Measurements from ENCODE around the gene TNRC6A.

DNA sequence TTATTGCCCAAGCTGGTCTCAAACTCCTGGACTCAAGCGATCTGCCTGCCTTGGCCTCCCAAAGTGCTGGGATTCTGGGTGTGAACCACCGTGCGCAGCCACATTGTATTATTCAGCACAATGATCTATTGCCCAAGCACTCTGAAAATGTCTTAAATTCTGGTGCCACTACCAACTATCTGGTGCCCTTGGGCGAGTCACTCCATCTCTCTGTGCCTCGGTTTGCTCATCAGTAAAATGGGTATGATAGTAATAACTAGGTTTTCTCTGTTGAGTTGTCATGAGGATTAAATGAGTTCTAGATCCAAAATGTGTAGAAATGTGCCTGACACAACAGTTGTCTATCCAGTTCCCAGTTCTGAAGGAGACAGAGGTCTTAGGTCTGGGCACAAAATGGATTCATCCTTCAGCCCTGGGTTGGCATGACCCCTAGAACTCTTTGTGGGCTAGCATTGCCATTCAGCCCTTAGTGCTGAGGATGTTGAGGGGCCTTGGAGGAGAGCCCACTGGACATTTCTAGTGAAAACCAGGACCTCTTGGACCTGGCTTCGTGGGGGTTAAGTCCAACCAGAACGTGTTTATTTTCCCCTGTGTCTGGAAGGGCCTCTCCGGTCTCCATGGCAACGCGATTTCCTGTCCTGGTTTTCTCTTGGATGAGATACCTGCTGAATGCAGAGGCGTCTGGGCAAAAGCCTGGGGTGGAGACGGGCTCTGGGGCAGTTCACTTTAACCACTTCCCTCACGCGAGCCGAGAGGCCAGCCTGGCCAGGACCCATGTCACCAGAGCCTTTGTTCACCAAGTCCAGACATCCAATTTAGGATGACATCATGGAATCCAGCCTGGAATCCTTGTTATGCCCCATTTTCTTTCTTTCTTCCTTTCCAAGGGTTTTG, 43.7 kb upstream of the TNRC6A start:
- TF ChIP-seq GATAD2A (CRISPR knock-in tag; IDR thresholded peaks at IDR 0.05) (peak; percentile 35; the same call in 1 of the 2 replicates), SMAD1 (CRISPR knock-in tag; IDR thresholded peaks at IDR 0.05; ENCODE audit: borderline replicate concordance, low read depth) (no peak), POLR2AphosphoS5 (IDR thresholded peaks at IDR 0.05; ENCODE audit: low read depth, low read length) (no peak), SOX6 (IDR thresholded peaks at IDR 0.05) (no peak), SOX6 (CRISPR knock-in tag; IDR thresholded peaks at IDR 0.05) (peak; percentile 51; the same call in 1 of the 2 replicates), ZNF24 (IDR thresholded peaks at IDR 0.05) (no peak), RAD21 (CRISPR knock-in tag; IDR thresholded peaks at IDR 0.05) (no peak), SRF (IDR thresholded peaks at IDR 0.05; ENCODE audit: low read depth, low read length) (no peak), KAT2B (IDR thresholded peaks at IDR 0.05; ENCODE audit: borderline replicate concordance, low read depth, low read length) (no peak), MXI1 (IDR thresholded peaks at IDR 0.05; ENCODE audit: borderline replicate concordance, low read depth, low read length) (no peak; the same call in 2 of the 3 replicates)
- TF ChIP-seq, protein P1, sequence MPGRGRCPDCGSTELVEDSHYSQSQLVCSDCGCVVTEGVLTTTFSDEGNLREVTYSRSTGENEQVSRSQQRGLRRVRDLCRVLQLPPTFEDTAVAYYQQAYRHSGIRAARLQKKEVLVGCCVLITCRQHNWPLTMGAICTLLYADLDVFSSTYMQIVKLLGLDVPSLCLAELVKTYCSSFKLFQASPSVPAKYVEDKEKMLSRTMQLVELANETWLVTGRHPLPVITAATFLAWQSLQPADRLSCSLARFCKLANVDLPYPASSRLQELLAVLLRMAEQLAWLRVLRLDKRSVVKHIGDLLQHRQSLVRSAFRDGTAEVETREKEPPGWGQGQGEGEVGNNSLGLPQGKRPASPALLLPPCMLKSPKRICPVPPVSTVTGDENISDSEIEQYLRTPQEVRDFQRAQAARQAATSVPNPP (CRISPR knock-in tag; IDR thresholded peaks at IDR 0.05) = no peak
- TF ChIP-seq, protein P2, sequence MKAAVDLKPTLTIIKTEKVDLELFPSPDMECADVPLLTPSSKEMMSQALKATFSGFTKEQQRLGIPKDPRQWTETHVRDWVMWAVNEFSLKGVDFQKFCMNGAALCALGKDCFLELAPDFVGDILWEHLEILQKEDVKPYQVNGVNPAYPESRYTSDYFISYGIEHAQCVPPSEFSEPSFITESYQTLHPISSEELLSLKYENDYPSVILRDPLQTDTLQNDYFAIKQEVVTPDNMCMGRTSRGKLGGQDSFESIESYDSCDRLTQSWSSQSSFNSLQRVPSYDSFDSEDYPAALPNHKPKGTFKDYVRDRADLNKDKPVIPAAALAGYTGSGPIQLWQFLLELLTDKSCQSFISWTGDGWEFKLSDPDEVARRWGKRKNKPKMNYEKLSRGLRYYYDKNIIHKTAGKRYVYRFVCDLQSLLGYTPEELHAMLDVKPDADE (CRISPR knock-in tag; IDR thresholded peaks at IDR 0.05) = no peak
- TF ChIP-seq, protein P3, sequence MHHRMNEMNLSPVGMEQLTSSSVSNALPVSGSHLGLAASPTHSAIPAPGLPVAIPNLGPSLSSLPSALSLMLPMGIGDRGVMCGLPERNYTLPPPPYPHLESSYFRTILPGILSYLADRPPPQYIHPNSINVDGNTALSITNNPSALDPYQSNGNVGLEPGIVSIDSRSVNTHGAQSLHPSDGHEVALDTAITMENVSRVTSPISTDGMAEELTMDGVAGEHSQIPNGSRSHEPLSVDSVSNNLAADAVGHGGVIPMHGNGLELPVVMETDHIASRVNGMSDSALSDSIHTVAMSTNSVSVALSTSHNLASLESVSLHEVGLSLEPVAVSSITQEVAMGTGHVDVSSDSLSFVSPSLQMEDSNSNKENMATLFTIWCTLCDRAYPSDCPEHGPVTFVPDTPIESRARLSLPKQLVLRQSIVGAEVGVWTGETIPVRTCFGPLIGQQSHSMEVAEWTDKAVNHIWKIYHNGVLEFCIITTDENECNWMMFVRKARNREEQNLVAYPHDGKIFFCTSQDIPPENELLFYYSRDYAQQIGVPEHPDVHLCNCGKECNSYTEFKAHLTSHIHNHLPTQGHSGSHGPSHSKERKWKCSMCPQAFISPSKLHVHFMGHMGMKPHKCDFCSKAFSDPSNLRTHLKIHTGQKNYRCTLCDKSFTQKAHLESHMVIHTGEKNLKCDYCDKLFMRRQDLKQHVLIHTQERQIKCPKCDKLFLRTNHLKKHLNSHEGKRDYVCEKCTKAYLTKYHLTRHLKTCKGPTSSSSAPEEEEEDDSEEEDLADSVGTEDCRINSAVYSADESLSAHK (CRISPR knock-in tag; IDR thresholded peaks at IDR 0.05; ENCODE audit: borderline replicate concordance) = no peak
- TF ChIP-seq, protein P4, sequence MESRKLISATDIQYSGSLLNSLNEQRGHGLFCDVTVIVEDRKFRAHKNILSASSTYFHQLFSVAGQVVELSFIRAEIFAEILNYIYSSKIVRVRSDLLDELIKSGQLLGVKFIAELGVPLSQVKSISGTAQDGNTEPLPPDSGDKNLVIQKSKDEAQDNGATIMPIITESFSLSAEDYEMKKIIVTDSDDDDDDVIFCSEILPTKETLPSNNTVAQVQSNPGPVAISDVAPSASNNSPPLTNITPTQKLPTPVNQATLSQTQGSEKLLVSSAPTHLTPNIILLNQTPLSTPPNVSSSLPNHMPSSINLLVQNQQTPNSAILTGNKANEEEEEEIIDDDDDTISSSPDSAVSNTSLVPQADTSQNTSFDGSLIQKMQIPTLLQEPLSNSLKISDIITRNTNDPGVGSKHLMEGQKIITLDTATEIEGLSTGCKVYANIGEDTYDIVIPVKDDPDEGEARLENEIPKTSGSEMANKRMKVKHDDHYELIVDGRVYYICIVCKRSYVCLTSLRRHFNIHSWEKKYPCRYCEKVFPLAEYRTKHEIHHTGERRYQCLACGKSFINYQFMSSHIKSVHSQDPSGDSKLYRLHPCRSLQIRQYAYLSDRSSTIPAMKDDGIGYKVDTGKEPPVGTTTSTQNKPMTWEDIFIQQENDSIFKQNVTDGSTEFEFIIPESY (CRISPR knock-in tag; IDR thresholded peaks at IDR 0.05) = no peak
